RCC 7860 (cell line): ENCODE results near the gene STK11IP.

ENCODE experiments used
- DNase-seq: peaks from one replicate; pipeline ENCODE4 v3.0.0-alpha.2; 2015; ENCODE audit warnings: low spot score
- FAIRE-seq: peaks from 2 replicates; lab custom pipeline; 2012; peaks lifted over from hg19 to GRCh38; lab: Jason Lieb, UNC

STK11IP gene

GRCh38 chr2:219631904-219632759 is 34.5 kb downstream of the STK11IP start:
- FAIRE-seq, result no peak
- no peak for DNase-seq

DNA sequence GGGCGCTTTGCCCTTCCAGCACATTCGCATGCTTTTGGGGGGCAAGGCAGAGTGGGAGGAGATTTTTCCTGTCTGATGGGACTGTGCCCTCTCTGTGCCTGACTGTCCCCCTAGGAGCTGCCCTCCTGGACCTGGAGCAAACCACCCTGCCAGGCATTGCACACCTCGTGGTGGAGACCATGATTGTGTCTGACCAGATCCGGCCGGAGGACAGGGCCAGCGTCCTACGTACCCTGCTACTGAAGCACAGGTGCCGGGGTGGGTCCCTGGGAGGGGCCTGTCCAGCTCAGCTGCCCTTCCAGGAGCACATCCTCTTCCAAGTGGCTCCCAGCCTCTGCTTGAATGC is 35.1 kb downstream of the STK11IP start:
- DNase-seq, result no peak
- no peak for FAIRE-seq

- no peak for FAIRE-seq
- DNase-seq, result no peak
Measured at GRCh38 chr2:219633276-219634065, 35.8 kb downstream of the STK11IP start.

GRCh38 chr2:219634171-219634940 is 36.7 kb downstream of the STK11IP start:
- DNase-seq, result no peak
- no peak for FAIRE-seq

GRCh38 chr2:219634951-219635751 is 37.5 kb downstream of the STK11IP start:
- DNase-seq (no peak), FAIRE-seq (no peak)

DNA sequence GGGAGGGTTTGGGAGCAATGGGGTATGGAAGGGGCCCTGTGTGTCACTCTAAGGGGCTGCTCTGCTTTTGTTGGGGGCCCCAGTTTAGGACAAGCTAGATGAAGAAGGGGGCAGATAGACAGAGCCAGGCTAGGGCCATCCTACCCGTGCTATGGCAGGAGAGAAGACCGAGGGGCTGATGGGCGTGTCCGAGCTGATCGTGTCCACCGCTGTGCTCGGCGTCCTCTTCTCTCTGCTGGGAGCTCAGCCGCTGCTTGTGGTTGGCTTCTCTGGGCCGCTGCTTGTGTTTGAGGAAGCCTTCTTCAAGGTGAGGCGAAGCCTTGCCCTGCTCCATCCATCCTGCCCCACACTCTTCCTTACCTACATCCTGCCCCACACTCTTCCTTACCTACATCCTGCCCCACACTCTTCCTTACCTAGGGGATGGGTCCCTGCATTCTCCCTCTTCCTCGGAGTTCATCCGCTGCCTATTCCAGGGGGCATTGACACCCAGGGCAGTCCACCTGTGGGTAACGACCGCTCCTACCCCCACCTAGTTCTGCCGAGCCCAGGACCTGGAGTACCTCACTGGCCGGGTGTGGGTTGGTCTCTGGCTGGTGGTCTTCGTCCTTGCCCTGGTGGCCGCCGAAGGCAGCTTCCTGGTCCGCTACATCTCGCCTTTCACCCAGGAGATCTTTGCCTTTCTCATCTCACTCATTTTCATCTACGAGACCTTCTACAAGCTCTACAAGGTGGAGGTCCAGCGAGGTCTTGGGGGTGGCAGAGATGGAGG is 38.7 kb downstream of the STK11IP start:
- FAIRE-seq (no peak), DNase-seq (no peak)

DNA sequence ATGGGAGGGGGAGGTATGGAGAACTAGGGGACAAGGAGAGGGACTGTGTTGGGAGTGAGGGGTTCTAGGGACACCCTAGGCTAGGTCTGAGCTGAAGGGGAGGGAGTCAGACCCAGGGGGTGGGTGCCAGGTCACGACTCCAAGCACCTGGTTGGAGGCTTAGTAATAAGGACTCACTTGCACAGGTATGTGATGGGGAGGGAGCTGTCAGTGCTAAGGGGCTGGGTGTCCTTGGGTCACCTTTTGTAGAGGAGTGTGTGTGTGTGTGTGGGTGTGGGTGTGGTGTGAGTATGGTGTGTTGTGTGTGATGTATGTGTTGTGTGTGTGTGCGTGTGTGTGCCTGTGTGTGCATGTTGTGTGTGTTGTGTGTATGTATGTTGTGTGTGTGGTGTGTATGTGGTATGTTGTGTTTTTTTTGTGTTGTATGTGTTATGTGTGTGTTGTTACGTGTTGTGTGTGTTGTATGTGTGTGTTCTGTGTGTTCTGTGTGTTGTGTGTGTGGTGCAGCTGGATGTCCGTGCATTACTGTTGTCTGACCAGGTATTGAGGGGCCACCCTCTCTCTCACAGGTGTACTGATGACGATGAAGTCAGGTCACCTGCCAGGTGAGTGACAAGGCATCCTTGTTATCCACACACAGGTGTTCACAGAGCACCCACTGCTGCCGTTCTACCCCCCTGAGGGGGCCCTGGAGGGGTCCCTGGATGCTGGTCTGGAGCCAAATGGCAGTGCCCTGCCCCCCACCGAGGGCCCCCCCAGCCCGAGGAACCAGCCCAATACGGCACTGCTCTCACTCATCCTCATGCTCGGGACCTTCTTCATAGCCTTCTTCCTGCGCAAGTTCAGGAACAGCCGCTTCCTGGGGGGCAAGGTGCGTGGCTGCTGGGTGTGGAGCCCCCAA is 39.5 kb downstream of the STK11IP start:
- FAIRE-seq, result no peak

DNA sequence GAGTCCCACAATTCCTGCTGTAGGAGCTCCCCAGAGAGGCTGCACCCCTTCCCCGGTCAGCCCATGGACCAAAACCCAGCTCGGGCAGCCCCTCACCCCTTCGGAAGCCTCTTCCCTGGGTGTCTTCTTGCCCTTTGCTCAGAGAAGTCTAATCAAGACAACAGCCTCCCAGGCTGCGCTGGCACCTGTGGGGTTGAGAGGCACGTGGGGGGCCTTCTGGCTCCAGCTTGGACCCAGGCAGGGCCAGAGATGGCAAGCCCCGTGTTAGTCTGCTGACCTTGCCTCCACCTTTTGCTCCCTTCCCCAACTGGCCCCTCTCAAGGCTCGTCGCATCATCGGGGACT is 40.2 kb downstream of the STK11IP start:
- DNase-seq (no peak), FAIRE-seq (no peak)

More for the DNA sequence above, 39.5 kb downstream of the STK11IP start:
- DNase-seq, result no peak

- DNase-seq (no peak), FAIRE-seq (no peak)
Measured at GRCh38 chr2:219638217-219638947, 40.7 kb downstream of the STK11IP start.

GRCh38 chr2:219638948-219639755 is 41.5 kb downstream of the STK11IP start:
- DNase-seq, result no peak
- FAIRE-seq, result no peak

DNA sequence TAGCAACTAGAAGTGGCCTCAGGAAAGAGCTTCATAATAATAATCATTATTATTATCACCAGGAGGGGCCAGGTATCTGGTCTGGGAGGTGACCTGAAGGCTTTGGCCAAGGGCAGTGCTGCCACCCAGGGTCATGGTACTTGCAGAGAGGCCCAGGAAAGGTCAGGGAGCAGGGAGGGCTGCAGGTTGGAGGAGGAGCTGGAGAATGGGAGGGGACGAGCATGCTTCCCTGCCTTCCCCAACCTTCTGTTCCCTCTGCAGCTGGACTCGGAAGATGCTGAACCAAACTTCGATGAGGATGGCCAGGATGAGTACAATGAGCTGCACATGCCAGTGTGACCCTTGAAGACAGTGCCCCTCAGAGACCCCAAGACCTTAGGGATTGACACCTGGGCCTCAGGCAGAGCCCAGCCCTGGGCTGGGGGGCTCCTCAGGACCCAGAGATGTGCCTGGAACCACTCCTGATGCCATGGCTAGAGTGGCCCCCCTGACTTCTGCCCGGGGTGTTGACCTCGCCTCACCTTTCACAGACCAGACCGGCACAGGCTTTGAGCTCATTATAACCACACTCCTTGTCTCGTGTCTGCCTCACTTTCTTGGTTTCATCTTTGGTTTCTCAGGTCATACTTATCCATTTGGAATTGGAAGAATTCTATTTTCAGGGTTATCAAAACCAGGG is 43.9 kb downstream of the STK11IP start:
- DNase-seq (no peak), FAIRE-seq (no peak)

DNA sequence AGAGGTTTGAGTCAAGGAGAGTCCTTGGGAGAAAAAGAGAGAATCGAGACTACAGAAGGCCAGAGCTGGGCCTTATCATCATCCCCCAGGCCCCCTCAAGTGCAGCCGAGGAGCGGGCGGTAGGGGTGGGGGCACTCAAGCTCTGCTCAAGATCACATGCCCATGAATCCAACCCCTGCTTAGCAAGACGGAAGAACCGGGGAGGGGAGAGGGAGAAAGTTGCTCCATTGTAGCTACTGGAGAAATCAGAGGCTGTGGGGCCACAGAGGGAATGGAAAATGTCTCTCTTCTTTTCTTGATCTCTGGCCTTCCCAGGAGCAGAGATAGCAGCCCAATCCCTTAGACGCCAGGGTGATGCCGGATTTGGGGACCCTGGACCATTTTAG is 44.4 kb downstream of the STK11IP start:
- FAIRE-seq (no peak), DNase-seq (no peak)

GRCh38 chr2:219642465-219643083 is 44.9 kb downstream of the STK11IP start:
- DNase-seq, result peak; percentile 84
- FAIRE-seq, result peak; percentile 59

DNA sequence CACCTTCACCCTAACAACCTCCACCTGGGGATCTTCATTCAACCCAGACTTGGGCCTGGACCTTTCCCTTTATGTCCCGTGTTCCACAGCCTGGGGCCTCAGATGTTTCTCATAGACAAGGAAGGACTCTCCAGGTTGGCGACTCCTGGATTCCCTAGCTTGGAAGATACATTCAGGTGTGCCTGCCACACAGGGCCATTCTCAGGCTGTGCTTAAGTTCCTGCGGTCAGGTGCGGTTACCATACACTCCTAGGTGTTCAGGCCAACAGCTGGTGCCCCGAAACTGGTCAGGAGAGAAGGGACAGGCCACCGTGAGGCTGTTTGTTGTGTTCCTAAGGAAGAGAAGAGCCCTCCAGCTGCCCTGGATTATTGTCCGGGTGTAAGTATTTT is 45.4 kb downstream of the STK11IP start:
- FAIRE-seq (no peak), DNase-seq (no peak)

DNA sequence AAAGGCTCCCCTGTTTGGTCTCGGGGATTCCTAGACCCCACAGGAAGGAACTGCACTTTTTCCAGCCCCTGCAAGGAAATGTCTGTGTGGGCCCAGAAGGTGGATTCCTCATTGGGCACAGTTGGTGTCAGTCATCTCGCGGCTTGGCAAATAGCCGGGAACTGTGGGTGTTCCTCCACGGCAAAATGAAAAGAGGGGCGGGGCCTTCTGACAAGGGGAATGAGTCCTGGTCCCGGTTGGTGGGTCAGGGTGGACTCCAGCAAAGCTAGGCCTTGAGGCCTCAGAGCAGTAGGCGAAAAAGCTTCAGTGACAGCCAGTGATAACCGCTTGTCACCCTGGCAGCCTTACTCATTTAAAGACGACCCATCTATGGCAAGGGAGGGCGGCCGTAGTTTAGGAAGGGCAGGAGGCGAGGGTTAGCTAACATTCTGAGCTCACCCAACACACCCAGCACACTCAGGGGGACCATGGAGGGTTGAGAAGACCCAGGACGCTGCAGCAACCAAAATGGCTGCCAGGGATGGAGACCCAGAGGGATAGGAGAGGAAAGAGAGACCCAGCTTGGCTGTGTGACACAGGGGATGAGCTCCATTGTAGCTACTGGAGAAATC is 46.2 kb downstream of the STK11IP start:
- DNase-seq (no peak), FAIRE-seq (no peak)
